DND-41 (cell line): Measurements from ENCODE around the gene SMG9.
A peak's percentile ranks its signal among the peaks of the same experiment; 100 is the strongest.

Experiments
- ATAC-seq: fragments of 200-7000 bp; cut with Tn5 transposase; 3 replicates; pipeline ENCODE4 v1.9.1; 2021; ENCODE audit warnings: low read depth; ENCODE audit not compliant: insufficient read depth
- DNase-seq: peaks from one replicate; pipeline ENCODE4 v3.0.0-alpha.2; 2020
- H2AFZ ChIP-seq: 2 replicates; pipeline ENCODE4 v1.6.0; 2012; ENCODE audit warnings: low read depth, low read length
- H3K27ac ChIP-seq: 2 replicates; pipeline ENCODE4 v1.5.1; 2012; ENCODE audit warnings: low read length, inconsistent platforms
- H3K27me3 ChIP-seq: fragments of 200-600 bp; sonication (generic); 2 replicates; pipeline ENCODE4 v1.6.0; 2012; ENCODE audit warnings: low read length, mild to moderate bottlenecking, inconsistent platforms; ENCODE audit not compliant: insufficient read depth, poor library complexity
- H3K36me3 ChIP-seq: 2 replicates; pipeline ENCODE4 v1.5.1; 2012; ENCODE audit warnings: low read length, inconsistent platforms; ENCODE audit not compliant: insufficient read depth
- H3K4me1 ChIP-seq: 2 replicates; pipeline ENCODE4 v1.5.1; 2012; ENCODE audit warnings: mild to moderate bottlenecking, low read length; ENCODE audit not compliant: insufficient read depth
- H3K4me2 ChIP-seq: 2 replicates; pipeline ENCODE4 v1.6.0; 2012; ENCODE audit warnings: mild to moderate bottlenecking, moderate library complexity, low read length, inconsistent platforms; ENCODE audit not compliant: insufficient read depth
- H3K4me3 ChIP-seq, 2 experiments: fragments of 200-600 bp in 1 of 2; shearing (Covaris generic) in 1 of 2; 2 replicates each; pipeline ENCODE4 v1.5.1; 2012 to 2016; ENCODE audit warnings: inconsistent platforms in 2 of 2, low read length in 2 of 2, mild to moderate bottlenecking in 2 of 2, low read depth in 1 of 2, moderate library complexity in 1 of 2
- H3K79me2 ChIP-seq: 2 replicates; pipeline ENCODE4 v1.6.0; 2012; ENCODE audit warnings: low read length, inconsistent platforms; ENCODE audit not compliant: insufficient read depth
- H3K9ac ChIP-seq: 2 replicates; pipeline ENCODE4 v1.6.0; 2012; ENCODE audit warnings: low read depth, mild to moderate bottlenecking, inconsistent platforms, low read length, moderate library complexity
- H3K9me3 ChIP-seq: 2 replicates; pipeline ENCODE4 v1.5.1; 2012; ENCODE audit warnings: low read length, moderate library complexity, mild to moderate bottlenecking, inconsistent platforms; ENCODE audit not compliant: insufficient read depth, severe bottlenecking
- H4K20me1 ChIP-seq: 2 replicates; pipeline ENCODE4 v1.6.0; 2012; ENCODE audit warnings: low read length; ENCODE audit not compliant: insufficient read depth
- CTCF ChIP-seq: IDR thresholded peaks from 2 replicates; pipeline ENCODE4 v1.5.1; 2012; ENCODE audit warnings: borderline replicate concordance, low read length, moderate library complexity, mild to moderate bottlenecking; ENCODE audit not compliant: poor library complexity, severe bottlenecking; ENCODE audit errors: extremely low read depth
- EZH2 ChIP-seq: IDR thresholded peaks from 3 replicates; pipeline ENCODE4 v1.6.1; 2012; ENCODE audit warnings: borderline replicate concordance, low read depth, mild to moderate bottlenecking, moderate library complexity, low read length, inconsistent platforms; ENCODE audit not compliant: severe bottlenecking

The SMG9 gene

GRCh38 chr19:43759515-43759914 is 4.8 kb upstream of the SMG9 start:
- TF ChIP-seq CTCF (no peak), EZH2 (no peak)
- no peak overlapping the region for H3K9ac ChIP-seq
- H2AFZ ChIP-seq, result no peak overlapping the region
- peaks cover 8% of the 10 kb centered on the region for H3K36me3 ChIP-seq
- H3K4me2 ChIP-seq, result no peak overlapping the region
- DNase-seq, result no peak
- no peak overlapping the region for H3K27ac ChIP-seq
- no peaks in the 10 kb centered on the region for H4K20me1 ChIP-seq
- no peaks in the 10 kb centered on the region for H3K9me3 ChIP-seq
- no peak for ATAC-seq
- H3K4me1 ChIP-seq, result peaks cover 11% of the 10 kb centered on the region
- no peak overlapping the region for H3K4me3 ChIP-seq
- H3K27me3 ChIP-seq, result no peaks in the 10 kb centered on the region
- peaks cover 16% of the 10 kb centered on the region for H3K79me2 ChIP-seq

GRCh38 chr19:43755256-43755801 is 567 bp upstream of the SMG9 start:
- no peak for TF ChIP-seq CTCF
- TF ChIP-seq EZH2, result no peak
- ATAC-seq (peak; percentile 52), DNase-seq (peak; percentile 87)
- peak overlapping the region; percentile 99 for H3K27ac ChIP-seq
- H3K27me3 ChIP-seq, result no peaks in the 10 kb centered on the region
- peaks cover 34% of the 10 kb centered on the region for H3K4me1 ChIP-seq
- peak overlapping the region; percentile 75 for H2AFZ ChIP-seq
- peak overlapping the region; percentile 72 to 79 for H3K4me3 ChIP-seq
- H3K4me2 ChIP-seq, result peak overlapping the region; percentile 71
- no peaks in the 10 kb centered on the region for H3K9me3 ChIP-seq
- peaks cover 33% of the 10 kb centered on the region for H3K36me3 ChIP-seq
- peaks cover 16% of the 10 kb centered on the region; the same call in 1 of the 2 replicates for H4K20me1 ChIP-seq
- peak overlapping the region; percentile 98 for H3K9ac ChIP-seq
- H3K79me2 ChIP-seq, result peaks cover 52% of the 10 kb centered on the region

GRCh38 chr19:43754253-43754502 is 584 bp downstream of the SMG9 start:
- Histone ChIP-seq H4K20me1 (peaks cover 20% of the 10 kb centered on the region; the same call in 1 of the 2 replicates), H2AFZ (peak overlapping the region; percentile 89), H3K36me3 (peaks cover 45% of the 10 kb centered on the region), H3K9ac (peak overlapping the region; percentile 98), H3K9me3 (no peaks in the 10 kb centered on the region), H3K4me1 (peaks cover 34% of the 10 kb centered on the region), H3K27ac (peak overlapping the region; percentile 99), H3K79me2 (peaks cover 61% of the 10 kb centered on the region), H3K4me2 (peak overlapping the region; percentile 71), H3K4me3 (peak overlapping the region; percentile 79 to 82), H3K27me3 (no peaks in the 10 kb centered on the region)
- TF ChIP-seq CTCF, result no peak
- TF ChIP-seq EZH2, result no peak
- DNase-seq, result no peak
- no peak for ATAC-seq
